Adrenal gland (tissue), 12 donors: ENCODE measurements around the gene SDCCAG8. TPM values are rescaled to one million over a fixed set of nuclear protein-coding genes. Genes with fewer than 3 reads are reported as not detected.
A peak's percentile ranks its signal among the peaks of the same experiment; 100 is the strongest.

ENCODE experiments used
- DNase-seq, 7 donors: peaks; one replicate each; pipeline ENCODE4 v3.0.0-alpha.2; 2019 to 2020
- H3K27ac ChIP-seq, 5 donors: fragments of 200-600 bp; sonication (generic) in 4 of 5; 1 replicate in 3 of 5; 2 replicates in 2 of 5; pipeline versions ENCODE4 v1.5.1 to v1.8.0; 2016 to 2020; ENCODE audit warnings: mild to moderate bottlenecking in 1 of 5
- H3K27me3 ChIP-seq: fragments of 200-600 bp; 2 replicates; pipeline ENCODE4 v1.8.0; 2021
- H3K36me3 ChIP-seq, 2 donors: fragments of 200-600 bp; replicated peaks in 1 of 2; 1 replicate in 1 of 2; 2 replicates in 1 of 2; pipeline versions ENCODE4 v1.5.1 to v1.8.0; 2018 to 2022
- H3K4me1 ChIP-seq, 2 donors: fragments of 200-600 bp; replicated peaks in 1 of 2; 1 replicate in 1 of 2; 2 replicates in 1 of 2; pipeline versions ENCODE4 v1.5.1 to v1.8.0; 2018 to 2021
- H3K4me3 ChIP-seq, 4 donors: fragments of 200-600 bp; sonication (generic) in 3 of 4; one replicate each; pipeline ENCODE4 v1.5.1; 2016 to 2018
- H3K9me3 ChIP-seq, 3 donors: fragments of 200-600 bp; sonication (generic) in 1 of 3; replicated peaks in 1 of 3; 1 replicate in 2 of 3; 2 replicates in 1 of 3; pipeline versions ENCODE4 v1.5.1 to v1.8.0; 2016 to 2021
- POLR2A ChIP-seq, 2 donors: fragments of 450-650 bp; IDR thresholded peaks; one replicate each; pipeline ENCODE4 v1.6.1; 2017; ENCODE audit warnings: antibody characterized with exemption in 2 of 2, mild to moderate bottlenecking in 2 of 2, moderate library complexity in 1 of 2
- WGBS, 4 donors: extraction: QIAGEN DNeasy Blood & Tissue Kit in 2 of 4; methylation state at CpG; one replicate each; pipeline versions ENCODE4 v1.1.5 to v1.1.7; 2013 to 2017; 5-methylcytosine and 5-hydroxymethylcytosine counted together
- intact Hi-C, 2 donors: fragments of 100-400 bp; cut with DNase I; formaldehyde crosslinking; loops; one replicate each; pipeline versions ENCODE4 v1.14.1 to v1.15.0; 2022 to 2023
- polyA plus RNA-seq, 3 donors: library from polyadenylated mRNA; stranded (reverse); fragments of 200-250 nt in 2 of 3; fragments of 350-450 nt in 1 of 3; fragmentation: Illumina TruSeq in 1 of 3; extraction: RNeasy Lipid Tissue Mini Kit (QIAGEN cat#74804) in 1 of 3; gene quantifications; one replicate each; pipeline ENCODE4 v1.2.3, GENCODE V29; 2013 to 2014
- total RNA-seq, 9 donors: library from RNA; depleted of rRNA in 4 of 9; stranded (reverse); fragments of >200 nt in 4 of 9; fragments of 120-200 nt in 1 of 9; fragmentation: NEBNext Ultra II Directional in 1 of 9; extraction: Animal tissue kit (Norgen Biotek cat#: 25700) in 1 of 9; gene quantifications; one replicate each; pipeline versions ENCODE4 v1.1.0 to v1.2.4, GENCODE V29; 2013 to 2023
- TF ChIP-seq, protein P1 (sequence below), 6 experiments: fragments of 450-650 bp in 4 of 6; fragments of 200-600 bp in 2 of 6; sonication (generic) in 1 of 6; IDR thresholded peaks; 1 replicate in 5 of 6; 2 replicates in 1 of 6; pipeline versions ENCODE4 v1.5.1 to v1.8.0; 2016 to 2021; ENCODE audit warnings: antibody characterized with exemption in 6 of 6, mild to moderate bottlenecking in 2 of 6, moderate library complexity in 1 of 6
- donor health status: healthy with polysubstance abuse.
- donor health status: Bipolar disorder and iron deficiency.
- donor health status: DM: yes; HTN: yes; CAD: no.
- donor health status: DM: no; HTN: no; CAD: no.
- donor health status: DM: no; HTN: no; CAD: no.
- donor health status: DM: yes; HTN: yes; CAD: no.

The SDCCAG8 gene
- total and polyA plus RNA-seq, 12 donors: 22.5 to 60.9 (median 44.1) TPM

DNA sequence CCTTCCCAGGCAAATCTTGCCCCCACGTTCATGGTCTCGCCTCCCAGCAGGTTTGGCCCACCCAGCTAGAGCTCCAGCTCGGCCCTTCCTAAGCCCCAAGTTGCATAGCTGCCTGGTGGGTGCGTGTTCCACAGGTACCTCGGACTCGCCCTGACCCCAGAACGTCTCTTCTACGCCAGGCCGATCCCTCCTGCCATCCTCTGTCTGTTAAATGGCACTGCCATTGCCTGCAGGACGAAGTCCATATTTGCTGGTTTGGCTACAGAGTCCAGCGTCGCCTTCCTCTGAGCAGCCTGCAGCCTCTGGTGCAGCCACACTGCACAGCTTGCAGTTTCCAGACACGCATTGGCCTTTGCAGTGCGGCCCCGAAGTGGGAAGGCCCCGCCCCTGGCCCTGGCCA is 228.1 kb downstream of the SDCCAG8 start:
- Histone ChIP-seq H3K36me3 (no peaks in the 10 kb centered on the region), H3K9me3 (no peaks in the 10 kb centered on the region), H3K27me3 (no peaks in the 10 kb centered on the region), H3K27ac (no peak overlapping the region), H3K4me3 (no peak overlapping the region), H3K4me1 (peaks cover 8 to 13% of the 10 kb centered on the region in 2 donors)
- TF ChIP-seq, protein P1, sequence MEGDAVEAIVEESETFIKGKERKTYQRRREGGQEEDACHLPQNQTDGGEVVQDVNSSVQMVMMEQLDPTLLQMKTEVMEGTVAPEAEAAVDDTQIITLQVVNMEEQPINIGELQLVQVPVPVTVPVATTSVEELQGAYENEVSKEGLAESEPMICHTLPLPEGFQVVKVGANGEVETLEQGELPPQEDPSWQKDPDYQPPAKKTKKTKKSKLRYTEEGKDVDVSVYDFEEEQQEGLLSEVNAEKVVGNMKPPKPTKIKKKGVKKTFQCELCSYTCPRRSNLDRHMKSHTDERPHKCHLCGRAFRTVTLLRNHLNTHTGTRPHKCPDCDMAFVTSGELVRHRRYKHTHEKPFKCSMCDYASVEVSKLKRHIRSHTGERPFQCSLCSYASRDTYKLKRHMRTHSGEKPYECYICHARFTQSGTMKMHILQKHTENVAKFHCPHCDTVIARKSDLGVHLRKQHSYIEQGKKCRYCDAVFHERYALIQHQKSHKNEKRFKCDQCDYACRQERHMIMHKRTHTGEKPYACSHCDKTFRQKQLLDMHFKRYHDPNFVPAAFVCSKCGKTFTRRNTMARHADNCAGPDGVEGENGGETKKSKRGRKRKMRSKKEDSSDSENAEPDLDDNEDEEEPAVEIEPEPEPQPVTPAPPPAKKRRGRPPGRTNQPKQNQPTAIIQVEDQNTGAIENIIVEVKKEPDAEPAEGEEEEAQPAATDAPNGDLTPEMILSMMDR (IDR thresholded peaks at IDR 0.05): no peak
- TF ChIP-seq POLR2A (IDR thresholded peaks at IDR 0.05): no peak
- intact Hi-C loops: no loop called here
- 95 to 99% (median 96%) methylated on average over 15 to 16 of the region's 16 CpGs for WGBS, 4 donors
- DNase-seq: peak in 1 of 7 donors; percentile 14

DNA sequence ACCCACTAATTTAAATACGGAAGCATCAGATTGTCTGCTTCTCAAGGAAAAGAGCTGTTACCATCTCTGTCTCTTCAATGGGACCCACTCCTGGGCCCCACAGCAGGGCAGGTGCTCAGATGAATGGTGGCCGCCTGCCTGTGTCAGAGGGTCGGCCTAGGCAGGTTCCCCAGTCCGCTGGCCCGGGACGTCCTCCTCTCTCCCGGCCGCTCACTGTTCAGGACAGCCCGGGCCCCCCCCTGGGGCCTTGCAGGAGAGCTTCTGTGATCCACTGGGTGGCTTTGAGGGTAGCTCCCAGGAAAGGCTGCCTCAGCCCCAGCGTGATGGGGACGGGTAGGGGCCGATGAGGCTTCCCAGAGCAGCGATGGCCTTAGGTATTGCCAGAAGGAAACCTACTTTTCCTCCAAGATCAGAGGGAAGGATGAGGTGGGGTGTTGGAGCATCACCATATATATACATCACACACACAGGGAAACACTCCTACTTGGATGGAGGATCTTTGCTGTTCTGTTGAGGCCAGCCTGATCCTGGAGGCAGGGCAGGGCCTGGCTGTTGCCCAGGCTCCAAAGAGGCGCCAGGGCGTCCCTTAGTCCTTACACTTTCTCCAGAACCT is 231.3 kb downstream of the SDCCAG8 start:
- no peak overlapping the region for H3K27ac ChIP-seq
- WGBS, 4 donors: 95 to 99% (median 97%) methylated on average over 5 to 15 of the region's 15 CpGs
- no peak overlapping the region for H3K4me3 ChIP-seq

DNA sequence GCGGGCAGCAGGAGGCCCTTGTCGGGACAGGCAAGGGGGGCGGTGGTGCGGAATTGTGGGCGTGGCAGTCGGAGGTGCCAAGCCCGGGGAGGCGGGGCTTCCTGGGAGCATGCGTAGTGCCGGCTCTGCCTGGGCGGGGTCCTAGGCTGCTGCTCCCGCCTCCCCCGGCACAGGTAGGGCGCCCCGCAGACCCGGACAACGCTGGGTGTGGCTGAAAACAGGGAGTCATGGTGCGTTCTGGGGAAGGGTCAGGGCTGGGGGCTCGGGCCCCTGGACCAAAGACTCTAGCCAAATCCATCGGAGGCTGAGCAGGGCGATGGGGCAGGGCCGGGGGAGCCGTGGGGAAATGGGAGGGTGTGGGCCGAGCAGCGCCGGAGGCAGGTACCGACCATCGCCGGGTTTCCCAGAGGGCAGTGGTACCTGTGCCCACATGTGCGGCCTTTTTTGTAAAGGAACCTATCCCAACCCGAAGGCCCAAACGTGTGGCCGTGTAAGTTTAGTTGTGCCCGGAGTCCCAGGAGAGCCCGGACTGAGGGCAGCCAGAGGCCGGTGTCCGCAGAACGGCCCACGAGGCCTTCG is 231.9 kb downstream of the SDCCAG8 start:
- no peak overlapping the region for H3K27ac ChIP-seq
- no peaks in the 10 kb centered on the region for H3K27me3 ChIP-seq
- no peaks in the 10 kb centered on the region for H3K36me3 ChIP-seq
- TF ChIP-seq POLR2A (IDR thresholded peaks at IDR 0.05): no peak
- TF ChIP-seq, protein P1 (IDR thresholded peaks at IDR 0.05): no peak
- H3K4me1 ChIP-seq: peaks cover 4% of the 10 kb centered on the region in 2 donors
- no peaks in the 10 kb centered on the region for H3K9me3 ChIP-seq
- 87 to 95% (median 92%) methylated on average over 17 to 40 of the region's 40 CpGs for WGBS, 4 donors
- H3K4me3 ChIP-seq: no peak overlapping the region
- intact Hi-C loops: no loop called here
- DNase-seq: no peak

More for the DNA sequence above, 231.3 kb downstream of the SDCCAG8 start:
- TF ChIP-seq, protein P1 (IDR thresholded peaks at IDR 0.05): no peak
- TF ChIP-seq POLR2A (IDR thresholded peaks at IDR 0.05): no peak
- Histone ChIP-seq H3K9me3 (no peaks in the 10 kb centered on the region), H3K4me1 (peaks cover 8 to 10% of the 10 kb centered on the region in 2 donors), H3K27me3 (no peaks in the 10 kb centered on the region), H3K36me3 (no peaks in the 10 kb centered on the region)
- no peak for DNase-seq
- intact Hi-C loops: no loop called here

DNA sequence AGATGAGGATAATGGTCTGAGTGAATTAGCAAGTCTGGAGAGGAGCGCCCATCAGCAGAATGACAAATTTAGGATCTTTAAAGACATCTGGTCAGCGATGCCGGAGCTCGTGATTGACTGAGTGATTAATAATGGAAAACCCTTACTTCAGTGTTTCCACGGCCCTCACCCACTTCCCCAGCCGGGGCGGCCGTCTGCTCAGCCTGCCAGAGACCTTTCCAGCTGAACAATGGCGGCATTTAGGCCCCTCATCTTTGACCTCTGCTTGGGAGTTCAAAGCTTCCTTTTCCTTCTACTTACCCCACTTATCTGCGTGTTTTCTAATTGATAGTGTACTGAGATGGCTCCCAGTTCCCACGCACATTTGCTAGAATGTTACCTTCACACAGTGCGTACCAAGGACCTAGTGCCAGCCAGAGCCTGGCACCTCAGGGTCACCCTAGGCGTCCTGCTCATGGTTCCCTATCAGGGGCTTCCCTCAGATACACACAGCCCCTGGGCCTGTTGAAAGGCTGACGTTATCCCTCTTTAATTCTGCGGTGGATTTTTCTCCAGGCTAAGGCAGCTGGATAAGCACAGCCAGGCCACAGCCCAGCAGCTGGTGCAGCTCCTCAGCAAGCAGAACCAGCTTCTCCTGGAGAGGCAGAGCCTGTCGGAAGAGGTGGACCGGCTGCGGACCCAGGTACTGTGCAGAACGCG is 232.8 kb downstream of the SDCCAG8 start:
- Histone ChIP-seq H3K4me1 (no peaks in the 10 kb centered on the region), H3K27ac (no peak overlapping the region), H3K4me3 (no peak overlapping the region), H3K36me3 (no peaks in the 10 kb centered on the region), H3K27me3 (no peaks in the 10 kb centered on the region), H3K9me3 (no peaks in the 10 kb centered on the region)
- TF ChIP-seq POLR2A (IDR thresholded peaks at IDR 0.05): no peak
- TF ChIP-seq, protein P1 (IDR thresholded peaks at IDR 0.05): no peak
- intact Hi-C loops: no loop called here
- no peak for DNase-seq
- WGBS, 4 donors: 87 to 93% (median 90%) methylated on average over 18 to 20 of the region's 20 CpGs
